ENCODE measurements around the gene TMBIM1.

Gene TMBIM1

DNA sequence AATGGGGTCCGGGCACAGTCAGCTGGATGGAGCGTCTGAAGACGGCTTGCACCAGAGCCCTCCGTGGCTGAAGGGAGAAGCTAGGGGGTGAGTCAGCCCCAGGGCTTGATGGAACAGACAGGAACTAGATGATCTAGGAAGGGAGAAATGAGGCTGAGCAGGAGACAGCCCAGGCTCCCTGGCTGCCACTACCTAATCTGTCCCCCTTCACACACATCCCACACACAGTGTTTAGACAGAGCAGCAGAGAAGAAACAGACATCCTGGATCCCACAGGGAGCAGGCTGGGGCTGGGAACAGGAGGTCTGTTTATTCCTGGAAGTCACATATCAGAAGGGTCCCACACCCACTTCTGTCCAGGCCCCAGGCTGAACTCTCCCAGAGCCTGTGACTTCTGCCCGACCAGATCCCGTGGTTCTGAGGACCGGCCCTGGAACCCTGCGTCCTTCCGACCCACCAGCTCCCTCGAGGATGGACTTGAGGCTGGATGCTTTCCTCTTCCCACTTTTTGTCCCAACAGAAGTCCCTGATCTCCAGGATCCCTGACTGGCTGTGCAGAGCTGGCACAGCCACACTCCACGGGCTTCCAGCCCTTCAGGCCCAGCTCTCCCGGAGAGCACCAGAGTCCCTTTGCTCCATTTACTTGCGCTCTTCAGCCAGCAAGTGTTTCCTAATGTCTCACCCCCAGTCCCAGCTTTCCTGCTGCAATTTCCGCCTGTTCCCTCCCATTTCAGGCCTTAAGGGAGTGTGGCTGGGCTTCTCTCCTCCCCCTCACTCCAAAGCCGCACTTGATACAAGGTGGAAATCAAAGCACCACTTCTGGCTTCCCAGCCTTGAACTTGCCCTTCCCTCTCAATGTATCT is 33.0 kb downstream of the TMBIM1 start:
- TF ChIP-seq SPI1 (IDR thresholded peaks at IDR 0.05; ENCODE audit: borderline replicate concordance, low read depth) (no peak), GABPA (IDR thresholded peaks at IDR 0.05; ENCODE audit: low read depth) (no peak), POLR2AphosphoS5 (IDR thresholded peaks at IDR 0.05; ENCODE audit: low read depth) (no peak)
- TF ChIP-seq, protein P1, sequence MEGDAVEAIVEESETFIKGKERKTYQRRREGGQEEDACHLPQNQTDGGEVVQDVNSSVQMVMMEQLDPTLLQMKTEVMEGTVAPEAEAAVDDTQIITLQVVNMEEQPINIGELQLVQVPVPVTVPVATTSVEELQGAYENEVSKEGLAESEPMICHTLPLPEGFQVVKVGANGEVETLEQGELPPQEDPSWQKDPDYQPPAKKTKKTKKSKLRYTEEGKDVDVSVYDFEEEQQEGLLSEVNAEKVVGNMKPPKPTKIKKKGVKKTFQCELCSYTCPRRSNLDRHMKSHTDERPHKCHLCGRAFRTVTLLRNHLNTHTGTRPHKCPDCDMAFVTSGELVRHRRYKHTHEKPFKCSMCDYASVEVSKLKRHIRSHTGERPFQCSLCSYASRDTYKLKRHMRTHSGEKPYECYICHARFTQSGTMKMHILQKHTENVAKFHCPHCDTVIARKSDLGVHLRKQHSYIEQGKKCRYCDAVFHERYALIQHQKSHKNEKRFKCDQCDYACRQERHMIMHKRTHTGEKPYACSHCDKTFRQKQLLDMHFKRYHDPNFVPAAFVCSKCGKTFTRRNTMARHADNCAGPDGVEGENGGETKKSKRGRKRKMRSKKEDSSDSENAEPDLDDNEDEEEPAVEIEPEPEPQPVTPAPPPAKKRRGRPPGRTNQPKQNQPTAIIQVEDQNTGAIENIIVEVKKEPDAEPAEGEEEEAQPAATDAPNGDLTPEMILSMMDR (IDR thresholded peaks at IDR 0.05; ENCODE audit: insufficient read depth, low read length): no peak
- TF ChIP-seq, protein P2, sequence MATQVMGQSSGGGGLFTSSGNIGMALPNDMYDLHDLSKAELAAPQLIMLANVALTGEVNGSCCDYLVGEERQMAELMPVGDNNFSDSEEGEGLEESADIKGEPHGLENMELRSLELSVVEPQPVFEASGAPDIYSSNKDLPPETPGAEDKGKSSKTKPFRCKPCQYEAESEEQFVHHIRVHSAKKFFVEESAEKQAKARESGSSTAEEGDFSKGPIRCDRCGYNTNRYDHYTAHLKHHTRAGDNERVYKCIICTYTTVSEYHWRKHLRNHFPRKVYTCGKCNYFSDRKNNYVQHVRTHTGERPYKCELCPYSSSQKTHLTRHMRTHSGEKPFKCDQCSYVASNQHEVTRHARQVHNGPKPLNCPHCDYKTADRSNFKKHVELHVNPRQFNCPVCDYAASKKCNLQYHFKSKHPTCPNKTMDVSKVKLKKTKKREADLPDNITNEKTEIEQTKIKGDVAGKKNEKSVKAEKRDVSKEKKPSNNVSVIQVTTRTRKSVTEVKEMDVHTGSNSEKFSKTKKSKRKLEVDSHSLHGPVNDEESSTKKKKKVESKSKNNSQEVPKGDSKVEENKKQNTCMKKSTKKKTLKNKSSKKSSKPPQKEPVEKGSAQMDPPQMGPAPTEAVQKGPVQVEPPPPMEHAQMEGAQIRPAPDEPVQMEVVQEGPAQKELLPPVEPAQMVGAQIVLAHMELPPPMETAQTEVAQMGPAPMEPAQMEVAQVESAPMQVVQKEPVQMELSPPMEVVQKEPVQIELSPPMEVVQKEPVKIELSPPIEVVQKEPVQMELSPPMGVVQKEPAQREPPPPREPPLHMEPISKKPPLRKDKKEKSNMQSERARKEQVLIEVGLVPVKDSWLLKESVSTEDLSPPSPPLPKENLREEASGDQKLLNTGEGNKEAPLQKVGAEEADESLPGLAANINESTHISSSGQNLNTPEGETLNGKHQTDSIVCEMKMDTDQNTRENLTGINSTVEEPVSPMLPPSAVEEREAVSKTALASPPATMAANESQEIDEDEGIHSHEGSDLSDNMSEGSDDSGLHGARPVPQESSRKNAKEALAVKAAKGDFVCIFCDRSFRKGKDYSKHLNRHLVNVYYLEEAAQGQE (IDR thresholded peaks at IDR 0.05; ENCODE audit: insufficient replicate concordance, low read depth): no peak
- Histone ChIP-seq H3K27me3 (ENCODE audit: insufficient read depth, poor library complexity, severe bottlenecking) (no peaks in the 10 kb centered on the region), H3K4me3 (replicated peaks; ENCODE audit: insufficient read depth, low read length) (no peak overlapping the region), H3K27ac (replicated peaks) (no peak overlapping the region)
- no peak for DNase-seq (ENCODE audit: low read depth in 1 of 2, low spot score in 1 of 2)

DNA sequence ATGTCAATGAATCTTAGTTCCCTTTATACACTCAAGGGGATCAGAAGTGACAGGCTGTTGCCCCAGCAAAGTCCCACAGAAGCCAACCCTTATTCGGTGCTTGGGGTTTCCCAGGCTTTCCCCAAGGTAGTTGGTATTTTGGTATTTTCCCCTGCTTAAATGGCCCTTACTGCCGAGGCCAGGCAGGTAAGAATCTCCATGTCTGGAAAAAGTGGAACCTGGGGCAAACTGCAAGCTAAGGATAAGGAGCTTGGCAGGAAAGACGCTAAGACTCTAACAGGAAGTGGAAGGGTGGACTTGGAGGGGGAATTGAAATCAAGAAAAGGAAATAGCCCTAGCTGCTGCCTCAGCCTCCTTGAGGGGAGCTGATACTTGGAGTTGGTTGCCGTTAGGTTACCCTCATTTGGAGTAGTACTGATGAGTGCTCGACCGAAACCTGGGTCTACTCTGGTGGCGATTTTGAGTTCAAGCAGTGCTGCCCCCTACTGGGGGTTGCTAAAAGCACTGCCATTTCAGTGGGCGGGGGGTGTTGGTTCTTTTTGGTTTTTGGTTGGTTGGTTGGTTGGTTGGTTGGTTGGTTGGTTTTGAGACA is 34.8 kb downstream of the TMBIM1 start:
- TF ChIP-seq GABPA (IDR thresholded peaks at IDR 0.05; ENCODE audit: low read depth): 0 out of 2 replicates have a peak, but pooled peaks have one; percentile 16
- no peak for TF ChIP-seq POLR2AphosphoS5 (IDR thresholded peaks at IDR 0.05; ENCODE audit: low read depth)
- TF ChIP-seq, protein P1 (IDR thresholded peaks at IDR 0.05; ENCODE audit: insufficient read depth, low read length): peak; percentile 70
- peak; percentile 75; the same call in 1 of the 2 replicates for TF ChIP-seq SPI1 (IDR thresholded peaks at IDR 0.05; ENCODE audit: borderline replicate concordance, low read depth)
- TF ChIP-seq, protein P2 (IDR thresholded peaks at IDR 0.05; ENCODE audit: insufficient replicate concordance, low read depth): no peak
- peak; percentile 71 to 72 for DNase-seq (ENCODE audit: low read depth in 1 of 2, low spot score in 1 of 2)
- Histone ChIP-seq H3K27me3 (ENCODE audit: insufficient read depth, poor library complexity, severe bottlenecking) (no peaks in the 10 kb centered on the region), H3K4me3 (replicated peaks; ENCODE audit: insufficient read depth, low read length) (no peak overlapping the region), H3K27ac (replicated peaks) (peak overlapping the region; percentile 13)

DNA sequence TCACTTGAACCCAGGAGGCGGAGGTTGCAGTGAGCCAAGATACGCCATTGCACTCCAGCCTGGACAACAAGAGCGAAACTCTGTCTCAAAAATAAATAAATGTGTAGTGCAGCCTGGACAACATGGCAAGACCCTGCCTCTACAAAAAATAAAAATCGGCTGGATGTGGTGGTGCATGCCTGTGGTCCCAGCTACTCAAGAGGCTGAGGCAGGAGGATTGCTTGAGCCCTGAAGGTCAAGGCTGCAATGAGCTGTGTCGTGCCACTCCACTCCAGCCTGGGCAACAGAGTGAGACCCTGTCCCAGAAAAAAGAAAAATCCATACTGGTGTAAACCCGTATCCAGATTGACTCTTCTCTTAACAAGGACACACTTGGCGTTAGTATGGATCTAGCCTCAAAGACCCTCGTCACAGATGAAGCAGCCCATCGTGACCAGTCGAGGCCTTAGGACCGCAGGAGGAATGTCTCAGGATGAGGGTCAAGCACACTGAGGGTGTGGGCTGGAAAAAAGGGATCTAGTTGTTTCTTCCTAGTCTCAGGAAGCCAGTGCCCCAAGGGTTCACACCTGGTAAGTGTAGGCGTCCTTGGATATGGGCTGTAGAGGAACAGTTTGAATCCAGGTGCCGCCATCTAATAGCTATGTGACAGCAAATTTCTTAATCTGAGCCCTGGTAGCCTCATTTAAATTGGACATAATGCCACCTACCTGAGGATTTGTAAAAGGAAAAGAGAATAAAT is 35.5 kb downstream of the TMBIM1 start:
- H3K27me3 ChIP-seq (ENCODE audit: insufficient read depth, poor library complexity, severe bottlenecking): no peaks in the 10 kb centered on the region
- TF ChIP-seq SPI1 (IDR thresholded peaks at IDR 0.05; ENCODE audit: borderline replicate concordance, low read depth) (no peak), POLR2AphosphoS5 (IDR thresholded peaks at IDR 0.05; ENCODE audit: low read depth) (no peak; the same call in 1 of the 2 replicates), GABPA (IDR thresholded peaks at IDR 0.05; ENCODE audit: low read depth) (no peak)
- TF ChIP-seq, protein P2 (IDR thresholded peaks at IDR 0.05; ENCODE audit: insufficient replicate concordance, low read depth): no peak
- TF ChIP-seq, protein P1 (IDR thresholded peaks at IDR 0.05; ENCODE audit: insufficient read depth, low read length): no peak
- H3K27ac ChIP-seq (replicated peaks): peak overlapping the region; percentile 13; the same call in 1 of the 2 replicates
- no peak for DNase-seq (ENCODE audit: low read depth in 1 of 2, low spot score in 1 of 2)
- H3K4me3 ChIP-seq (replicated peaks; ENCODE audit: insufficient read depth, low read length): no peak overlapping the region

Data from HL-60 (cell line).